Breast epithelium (tissue), 4 donors: ENCODE data around the gene RHBG. TPM values are rescaled to one million over a fixed set of nuclear protein-coding genes. Genes with fewer than 3 reads are reported as not detected.
"Not testable (repeated sequence)": the region's sequence is repeated elsewhere in the genome, so short reads cannot be mapped to it uniquely, and the experiment has no call there.

Source experiments
- DNase-seq, 2 donors: peaks; one replicate each; pipeline ENCODE4 v3.0.0-alpha.2; 2019; ENCODE audit warnings: low spot score in 2 of 2
- H3K27ac ChIP-seq, 2 donors: fragments of 200-600 bp; sonication (generic) in 1 of 2; one replicate each; pipeline ENCODE4 v1.5.1; 2016 to 2019; ENCODE audit warnings: mild to moderate bottlenecking in 1 of 2
- H3K27me3 ChIP-seq, 2 donors: fragments of 200-600 bp; sonication (generic) in 1 of 2; one replicate each; pipeline versions ENCODE4 v1.5.1 to v1.6.0; 2017 to 2019; ENCODE audit warnings: control low read depth in 1 of 2, mild to moderate bottlenecking in 1 of 2
- H3K36me3 ChIP-seq: fragments of 200-600 bp; one replicate; pipeline ENCODE4 v1.5.1; 2019
- H3K4me1 ChIP-seq, 2 donors: fragments of 200-600 bp; sonication (generic); one replicate each; pipeline ENCODE4 v1.5.1; 2016 to 2019; ENCODE audit warnings: control low read depth in 1 of 2
- H3K4me3 ChIP-seq, 3 donors: fragments of 200-600 bp; sonication (generic); 1 replicate in 2 of 3; 2 replicates in 1 of 3; pipeline ENCODE4 v1.5.1; 2016 to 2019; ENCODE audit warnings: mild to moderate bottlenecking in 3 of 3, moderate library complexity in 2 of 3
- H3K9me3 ChIP-seq, 2 donors: fragments of 200-600 bp; sonication (generic) in 1 of 2; one replicate each; pipeline ENCODE4 v1.5.1; 2016 to 2019; ENCODE audit warnings: control low read depth in 1 of 2
- CTCF ChIP-seq, 3 donors: fragments of 450-650 bp; IDR thresholded peaks; one replicate each; pipeline ENCODE4 v1.5.1; 2016 to 2017; ENCODE audit warnings: antibody characterized with exemption in 3 of 3, mild to moderate bottlenecking in 3 of 3, moderate library complexity in 3 of 3
- POLR2A ChIP-seq: fragments of 450-650 bp; IDR thresholded peaks from one replicate; pipeline ENCODE4 v1.6.1; 2016; ENCODE audit warnings: antibody characterized with exemption, mild to moderate bottlenecking, moderate library complexity
- POLR2AphosphoS5 ChIP-seq, 3 donors: sonication (generic); formaldehyde crosslinking; IDR thresholded peaks; one replicate each; pipeline ENCODE4 v1.6.1; 2017; ENCODE audit warnings: antibody characterized with exemption in 3 of 3
- intact Hi-C: fragments of 100-400 bp; cut with DNase I; formaldehyde crosslinking; loops from one replicate; pipeline ENCODE4 v1.15.1; 2023; ENCODE audit warnings: low total_unique reads
- total RNA-seq, 3 donors: library from RNA; depleted of rRNA; stranded (reverse); fragments of >200 nt; gene quantifications; one replicate each; pipeline ENCODE4 v1.1.0, GENCODE V29; 2016

RHBG gene
- not detected for total RNA-seq

GRCh38 chr1:156368889-156369684 lies at the start of gene RHBG:
Gene RHBG, plus strand, starts transcription at chr1:156369211. Its CDS starts 39 bp downstream, at chr1:156369250.
- Histone ChIP-seq H3K27ac (no peak within 1 kb of the TSS), H3K4me3 (peak within 1 kb of the TSS; percentile 28 to 64 (median 55)), H3K9me3 (no peaks in the 10 kb centered on the region), H3K4me1 (no peaks in the 10 kb centered on the region), H3K27me3 (no peaks in the 10 kb centered on the region), H3K36me3 (no peaks in the 10 kb centered on the region)
- intact Hi-C loops, result no loop called here
- DNase-seq, result peak; percentile 29 to 64
- TF ChIP-seq POLR2A, result no peak
- no peak for TF ChIP-seq CTCF (IDR thresholded peaks at IDR 0.05)
- no peak for TF ChIP-seq POLR2AphosphoS5 (IDR thresholded peaks at IDR 0.05)

GRCh38 chr1:156319664-156320063 lies 49.3 kb upstream of the RHBG start:
- TF ChIP-seq POLR2AphosphoS5 (IDR thresholded peaks at IDR 0.05), result no peak
- peak in 2 of 3 donors; percentile 38 to 42 for TF ChIP-seq CTCF (IDR thresholded peaks at IDR 0.05)
- H3K4me1 ChIP-seq, result no peaks in the 10 kb centered on the region
- H3K27ac ChIP-seq, result no peak overlapping the region
- intact Hi-C loops, result no loop called here
- DNase-seq, result no peak
- H3K4me3 ChIP-seq, result no peak overlapping the region
- H3K27me3 ChIP-seq, result no peaks in the 10 kb centered on the region
- H3K9me3 ChIP-seq, result no peaks in the 10 kb centered on the region
- peaks cover 19% of the 10 kb centered on the region for H3K36me3 ChIP-seq

- H3K9me3 ChIP-seq, result no peaks in the 10 kb centered on the region
- intact Hi-C loops, result no loop called here
- H3K27me3 ChIP-seq, result no peaks in the 10 kb centered on the region
- H3K36me3 ChIP-seq, result peaks cover 18% of the 10 kb centered on the region
- no peak for TF ChIP-seq CTCF (IDR thresholded peaks at IDR 0.05)
- no peak overlapping the region for H3K27ac ChIP-seq
- no peaks in the 10 kb centered on the region for H3K4me1 ChIP-seq
- no peak overlapping the region for H3K4me3 ChIP-seq
- no peak for DNase-seq
These were observed 48.5 kb upstream of the RHBG start for GRCh38 chr1:156320560-156320959.

- H3K36me3 ChIP-seq, H3K4me3 ChIP-seq, intact Hi-C loops, H3K9me3 ChIP-seq, H3K27ac ChIP-seq, H3K4me1 ChIP-seq, H3K27me3 ChIP-seq, DNase-seq: not testable (repeated sequence)
These were observed 45.8 kb upstream of the RHBG start for GRCh38 chr1:156323179-156323578.

- TF ChIP-seq POLR2AphosphoS5 (IDR thresholded peaks at IDR 0.05) (no peak), POLR2A (no peak), CTCF (IDR thresholded peaks at IDR 0.05) (no peak)
- intact Hi-C loops, result no loop called here
- no peaks in the 10 kb centered on the region for H3K9me3 ChIP-seq
- DNase-seq, result no peak
- no peaks in the 10 kb centered on the region for H3K27me3 ChIP-seq
- H3K4me1 ChIP-seq, result peaks cover 6 to 10% of the 10 kb centered on the region in 2 donors
- no peak overlapping the region for H3K27ac ChIP-seq
- peaks cover 9% of the 10 kb centered on the region for H3K36me3 ChIP-seq
- H3K4me3 ChIP-seq, result peak overlapping the region in 2 of 3 donors; percentile 72 to 88
These were observed 32.8 kb upstream of the RHBG start for GRCh38 chr1:156336242-156336641.
